HepG2 (cell line): Measurements from ENCODE around the gene FHIT. TPM values are rescaled to one million over a fixed set of nuclear protein-coding genes. Genes with fewer than 3 reads are reported as not detected.

Source experiments
- AKAP8 ChIP-seq: sonication (generic); formaldehyde crosslinking; IDR thresholded peaks from 2 replicates; pipeline ENCODE4 v1.5.1; 2020; ENCODE audit warnings: mild to moderate bottlenecking, missing genetic modification reagents
- DPF2 ChIP-seq: sonication (generic); formaldehyde crosslinking; IDR thresholded peaks from 2 replicates; pipeline ENCODE4 v1.4.0; 2020; ENCODE audit warnings: mild to moderate bottlenecking, low read depth, missing genetic modification reagents, borderline replicate concordance
- GLMP ChIP-seq: sonication (generic); formaldehyde crosslinking; IDR thresholded peaks from 2 replicates; pipeline ENCODE4 v1.9.0; 2021; ENCODE audit warnings: missing genetic modification reagents, mild to moderate bottlenecking, borderline replicate concordance
- TEAD2 ChIP-seq: sonication (generic); formaldehyde crosslinking; IDR thresholded peaks from 2 replicates; pipeline ENCODE4 v1.9.0; 2021; ENCODE audit warnings: missing genetic modification reagents
- ZGPAT ChIP-seq: IDR thresholded peaks from 2 replicates; pipeline ENCODE4 v1.6.1; 2016; ENCODE audit warnings: mild to moderate bottlenecking
- ZNF142 ChIP-seq: sonication (generic); formaldehyde crosslinking; IDR thresholded peaks from 2 replicates; pipeline ENCODE4 v1.4.0; 2020; ENCODE audit warnings: missing genetic modification reagents
- ZNF609 ChIP-seq: sonication (generic); formaldehyde crosslinking; IDR thresholded peaks from 2 replicates; pipeline ENCODE4 v1.4.0; 2020; ENCODE audit warnings: mild to moderate bottlenecking, missing genetic modification reagents, borderline replicate concordance
- polyA plus RNA-seq, 8 experiments: library from polyadenylated mRNA; depleted of rRNA in 3 of 8; stranded (reverse) in 7 of 8; unstranded in 1 of 8; fragments of >200 nt; fragmentation: Illumina TruSeq in 4 of 8; extraction: Trizol in 4 of 8; gene quantifications; 2 replicates each; pipeline versions ENCODE4 v1.2.1 to v1.2.3, GENCODE V29; 2011 to 2016; ENCODE audit warnings: low read depth in 4 of 8, missing spikeins in 1 of 8, mixed read lengths in 1 of 8; ENCODE audit not compliant: insufficient read depth in 1 of 8
- total RNA-seq, 5 experiments: library from RNA; depleted of rRNA; stranded (reverse); fragments of >200 nt; fragmentation: Illumina TruSeq; extraction: Trizol; gene quantifications; 2 replicates each; pipeline ENCODE4 v1.2.3, GENCODE V29; 2016; ENCODE audit warnings: low read depth in 1 of 5

Gene FHIT
- total and polyA plus RNA-seq, 2 of the 13 experiments (the other 11 are each of a cell fraction or from before 2014, with no cell fraction given) = 4.0 to 4.6 TPM

- no peak for TF ChIP-seq ZNF142 (CRISPR knock-in tag)
- TF ChIP-seq ZGPAT (CRISPR knock-in tag) = no peak
- TF ChIP-seq DPF2 = no peak
- TF ChIP-seq AKAP8 (CRISPR knock-in tag) = no peak
- no peak for TF ChIP-seq GLMP (CRISPR knock-in tag)
- no peak for TF ChIP-seq ZNF609 (CRISPR knock-in tag)
- no peak for TF ChIP-seq TEAD2 (CRISPR knock-in tag)
Observed at GRCh38 chr3:60650171-60650570, 601.1 kb downstream of the FHIT start (continued).
